ENCODE results near the gene RAB13. TPM values are rescaled to one million over a fixed set of nuclear protein-coding genes. Genes with fewer than 3 reads are reported as not detected.

The RAB13 gene
- total and polyA plus RNA-seq, 2 donors (not counting 1 experiment from before 2014, with no cell fraction given) = 0.09 to 9.7 TPM

DNA sequence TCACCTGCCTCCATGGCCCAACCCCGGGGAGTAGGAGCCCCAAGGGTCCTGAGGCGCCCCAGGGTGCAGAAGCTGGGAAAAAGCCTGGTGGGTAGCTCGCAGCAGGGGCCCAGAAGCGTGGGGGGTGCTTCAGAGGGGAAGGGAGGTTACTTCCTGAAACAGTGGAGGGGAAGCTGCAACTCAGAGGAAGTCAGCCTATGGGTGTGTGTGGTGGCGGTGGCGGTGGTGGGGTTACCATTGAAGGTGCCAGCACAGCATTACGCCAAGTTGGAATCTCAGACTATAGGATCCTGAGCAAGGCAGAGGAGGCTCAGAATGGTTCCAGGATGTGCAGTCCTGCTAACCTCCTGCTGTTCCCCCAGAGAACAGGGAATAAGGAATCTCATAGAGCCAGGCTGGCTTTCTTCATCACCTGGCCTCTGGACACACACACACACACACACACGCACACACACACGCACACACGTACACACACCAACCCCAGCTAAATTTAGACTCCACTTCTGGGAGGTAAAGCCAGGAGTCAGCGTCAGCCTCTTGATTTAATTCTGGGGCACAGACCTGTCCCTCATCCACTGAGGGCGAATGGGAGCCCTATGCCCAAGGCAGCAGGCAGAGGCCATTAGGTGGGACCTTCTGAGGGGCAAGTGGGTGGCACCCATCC, 40.9 kb downstream of the RAB13 start:
- Histone ChIP-seq H3K27ac (ENCODE audit: low read length in 2 of 2) (peak overlapping the region; percentile 91 to 98), H3K4me3 (ENCODE audit: control extremely low read depth in 1 of 5, extremely low read depth in 1 of 5, insufficient read depth in 1 of 5, low read depth in 2 of 5, low read length in 4 of 5) (peak overlapping the region; percentile 54 to 95 (median 85)), H3K36me3 (replicated peaks in 1 of 2; ENCODE audit: control extremely low read depth in 1 of 2, control insufficient read depth in 1 of 2, extremely low read depth in 1 of 2, insufficient read depth in 2 of 2, low read length in 1 of 2) (peaks cover 13 to 60% of the 10 kb centered on the region in 2 experiments), H3K4me2 (replicated peaks; ENCODE audit: low read depth, low read length, poor library complexity, severe bottlenecking) (peak overlapping the region; percentile 89), H3K9ac (ENCODE audit: low read length) (peak overlapping the region; percentile 89), H4K20me1 (ENCODE audit: control insufficient read depth, insufficient read depth, low read length, poor library complexity, severe bottlenecking) (peaks cover 56% of the 10 kb centered on the region), H3K9me3 (ENCODE audit: control extremely low read depth in 1 of 3, control insufficient read depth in 2 of 3, insufficient read depth in 1 of 3, low read length in 2 of 3) (no peaks in the 10 kb centered on the region), H3K27me3 (replicated peaks in 1 of 4; ENCODE audit: control extremely low read depth in 1 of 4, control insufficient read depth in 3 of 4, insufficient read depth in 4 of 4, low read length in 3 of 4) (no peaks in the 10 kb centered on the region), H2AFZ (ENCODE audit: insufficient read depth, low read depth, low read length, poor library complexity, severe bottlenecking) (peak overlapping the region; percentile 53), H3K4me1 (ENCODE audit: control insufficient read depth in 2 of 2, insufficient read depth in 2 of 2, low read length in 2 of 2) (peaks cover 34 to 54% of the 10 kb centered on the region in 2 donors), H3K79me2 (ENCODE audit: control insufficient read depth, insufficient read depth, low read length) (peaks cover 56% of the 10 kb centered on the region)
- Mint-ChIP-seq H3K4me1 (peaks cover 54% of the 10 kb centered on the region), H3K9me3 (ENCODE audit: insufficient read depth) (no peaks in the 10 kb centered on the region), H3K27ac (peak overlapping the region; percentile 96), H3K4me3 (peak overlapping the region; percentile 94), H3K27me3 (no peaks in the 10 kb centered on the region)
- WGBS (ENCODE audit: insufficient coverage) = 0% methylated on average over 12 of the region's 12 CpGs
- intact Hi-C loops (cut with micrococcal nuclease) = loop anchor here (1.0 to 5.0 kb wide), 3 partner anchors 22 to 218 kb away; partner anchors contain the start of gene INTS3
- peak; percentile 92 for DNase-seq
- CTCF ChIA-PET = interaction anchor here (0.7 to 5.9 kb wide), 19 partner anchors 11 to 163 kb away, joined by 3 to 65 read pairs (median 6); partner anchors contain the start of genes CREB3L4, CRTC2, GATAD2B and JTB
- TF ChIP-seq EZH2 (IDR thresholded peaks at IDR 0.05; ENCODE audit: borderline replicate concordance, insufficient read depth, low read depth, low read length, poor library complexity, severe bottlenecking) = no peak
- TF ChIP-seq, protein P1, sequence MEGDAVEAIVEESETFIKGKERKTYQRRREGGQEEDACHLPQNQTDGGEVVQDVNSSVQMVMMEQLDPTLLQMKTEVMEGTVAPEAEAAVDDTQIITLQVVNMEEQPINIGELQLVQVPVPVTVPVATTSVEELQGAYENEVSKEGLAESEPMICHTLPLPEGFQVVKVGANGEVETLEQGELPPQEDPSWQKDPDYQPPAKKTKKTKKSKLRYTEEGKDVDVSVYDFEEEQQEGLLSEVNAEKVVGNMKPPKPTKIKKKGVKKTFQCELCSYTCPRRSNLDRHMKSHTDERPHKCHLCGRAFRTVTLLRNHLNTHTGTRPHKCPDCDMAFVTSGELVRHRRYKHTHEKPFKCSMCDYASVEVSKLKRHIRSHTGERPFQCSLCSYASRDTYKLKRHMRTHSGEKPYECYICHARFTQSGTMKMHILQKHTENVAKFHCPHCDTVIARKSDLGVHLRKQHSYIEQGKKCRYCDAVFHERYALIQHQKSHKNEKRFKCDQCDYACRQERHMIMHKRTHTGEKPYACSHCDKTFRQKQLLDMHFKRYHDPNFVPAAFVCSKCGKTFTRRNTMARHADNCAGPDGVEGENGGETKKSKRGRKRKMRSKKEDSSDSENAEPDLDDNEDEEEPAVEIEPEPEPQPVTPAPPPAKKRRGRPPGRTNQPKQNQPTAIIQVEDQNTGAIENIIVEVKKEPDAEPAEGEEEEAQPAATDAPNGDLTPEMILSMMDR (IDR thresholded peaks at IDR 0.05) = no peak
- POLR2A ChIA-PET = interaction anchor here (0.5 to 4.4 kb wide), 15 partner anchors 15 to 410 kb away, joined by 3 to 124 read pairs (median 8); partner anchors contain the start of genes CHTOP, CREB3L4, CRTC2 and GATAD2B
- peak; percentile 44 for ATAC-seq (ENCODE audit: low read depth)

DNA sequence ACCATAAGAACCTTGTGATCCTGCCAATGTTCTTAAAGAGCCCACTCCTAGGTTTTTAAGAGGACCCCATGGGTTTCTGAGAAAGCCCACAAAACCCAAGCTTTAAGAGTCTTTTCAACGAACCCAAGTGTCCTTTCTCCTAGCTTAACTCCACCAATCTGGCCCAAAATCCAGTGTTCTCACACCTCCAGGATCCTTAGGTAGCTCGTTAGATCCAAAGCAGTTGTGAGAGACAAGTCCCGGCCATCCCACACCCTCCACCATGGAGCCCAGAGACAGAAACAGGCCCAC, 41.4 kb downstream of the RAB13 start:
- H3K9ac ChIP-seq (ENCODE audit: low read length) = peak overlapping the region; percentile 89
- H3K27me3 ChIP-seq (replicated peaks in 1 of 4; ENCODE audit: control extremely low read depth in 1 of 4, control insufficient read depth in 3 of 4, insufficient read depth in 4 of 4, low read length in 3 of 4) = no peaks in the 10 kb centered on the region
- peak overlapping the region; percentile 89 for H3K4me2 ChIP-seq (replicated peaks; ENCODE audit: low read depth, low read length, poor library complexity, severe bottlenecking)
- peak overlapping the region; percentile 53 for H2AFZ ChIP-seq (ENCODE audit: insufficient read depth, low read depth, low read length, poor library complexity, severe bottlenecking)
- no peak for ATAC-seq (ENCODE audit: low read depth)
- 0% methylated on average over 2 of the region's 3 CpGs for WGBS (ENCODE audit: insufficient coverage)
- H3K9me3 Mint-ChIP-seq (ENCODE audit: insufficient read depth) = no peaks in the 10 kb centered on the region
- peaks cover 54% of the 10 kb centered on the region for H4K20me1 ChIP-seq (ENCODE audit: control insufficient read depth, insufficient read depth, low read length, poor library complexity, severe bottlenecking)
- H3K4me3 Mint-ChIP-seq = peak overlapping the region; percentile 94
- TF ChIP-seq EZH2 (IDR thresholded peaks at IDR 0.05; ENCODE audit: borderline replicate concordance, insufficient read depth, low read depth, low read length, poor library complexity, severe bottlenecking) = no peak
- TF ChIP-seq, protein P1 (IDR thresholded peaks at IDR 0.05) = no peak
- peaks cover 57% of the 10 kb centered on the region for H3K79me2 ChIP-seq (ENCODE audit: control insufficient read depth, insufficient read depth, low read length)
- POLR2A ChIA-PET = interaction anchor here (0.5 to 4.4 kb wide), 13 partner anchors 15 to 409 kb away, joined by 3 to 124 read pairs (median 14); partner anchors contain the start of genes CHTOP, CREB3L4, CRTC2 and GATAD2B
- H3K27ac Mint-ChIP-seq = peak overlapping the region; percentile 96
- no peaks in the 10 kb centered on the region for H3K27me3 Mint-ChIP-seq
- H3K36me3 ChIP-seq (replicated peaks in 1 of 2; ENCODE audit: control extremely low read depth in 1 of 2, control insufficient read depth in 1 of 2, extremely low read depth in 1 of 2, insufficient read depth in 2 of 2, low read length in 1 of 2) = peaks cover 15 to 60% of the 10 kb centered on the region in 2 experiments
- peaks cover 51% of the 10 kb centered on the region for H3K4me1 Mint-ChIP-seq
- H3K4me3 ChIP-seq (ENCODE audit: control extremely low read depth in 1 of 5, extremely low read depth in 1 of 5, insufficient read depth in 1 of 5, low read depth in 2 of 5, low read length in 4 of 5) = peak overlapping the region; percentile 54 to 95 (median 85)
- peak overlapping the region; percentile 91 to 98 for H3K27ac ChIP-seq (ENCODE audit: low read length in 2 of 2)
- H3K9me3 ChIP-seq (ENCODE audit: control extremely low read depth in 1 of 3, control insufficient read depth in 2 of 3, insufficient read depth in 1 of 3, low read length in 2 of 3) = no peaks in the 10 kb centered on the region
- CTCF ChIA-PET = interaction anchor here (0.7 to 5.9 kb wide), 10 partner anchors 13 to 123 kb away, joined by 3 to 65 read pairs (median 24); partner anchors contain the start of genes CREB3L4, CRTC2, GATAD2B and JTB
- intact Hi-C loops (cut with micrococcal nuclease) = loop anchor here (1.0 to 5.0 kb wide), 3 partner anchors 21 to 217 kb away; partner anchors contain the start of gene INTS3
- H3K4me1 ChIP-seq (ENCODE audit: control insufficient read depth in 2 of 2, insufficient read depth in 2 of 2, low read length in 2 of 2) = peaks cover 29 to 49% of the 10 kb centered on the region in 2 donors
- DNase-seq = no peak
